Peyer's patch (tissue), 4 donors: Measurements from ENCODE around the gene VPS39.

Experiments used
- POLR2A ChIP-seq, 2 donors: fragments of 450-650 bp; IDR thresholded peaks; one replicate each; pipeline ENCODE4 v1.5.1; 2017; ENCODE audit warnings: antibody characterized with exemption in 2 of 2, mild to moderate bottlenecking in 2 of 2, moderate library complexity in 2 of 2
- TF ChIP-seq, protein P1 (sequence below), 6 experiments: fragments of 450-650 bp in 4 of 6; fragments of 200-600 bp in 2 of 6; sonication (generic) in 1 of 6; IDR thresholded peaks; one replicate each; pipeline ENCODE4 v1.5.1; 2017 to 2019; ENCODE audit warnings: antibody characterized with exemption in 6 of 6, mild to moderate bottlenecking in 3 of 6, moderate library complexity in 1 of 6

- TF ChIP-seq, protein P1, sequence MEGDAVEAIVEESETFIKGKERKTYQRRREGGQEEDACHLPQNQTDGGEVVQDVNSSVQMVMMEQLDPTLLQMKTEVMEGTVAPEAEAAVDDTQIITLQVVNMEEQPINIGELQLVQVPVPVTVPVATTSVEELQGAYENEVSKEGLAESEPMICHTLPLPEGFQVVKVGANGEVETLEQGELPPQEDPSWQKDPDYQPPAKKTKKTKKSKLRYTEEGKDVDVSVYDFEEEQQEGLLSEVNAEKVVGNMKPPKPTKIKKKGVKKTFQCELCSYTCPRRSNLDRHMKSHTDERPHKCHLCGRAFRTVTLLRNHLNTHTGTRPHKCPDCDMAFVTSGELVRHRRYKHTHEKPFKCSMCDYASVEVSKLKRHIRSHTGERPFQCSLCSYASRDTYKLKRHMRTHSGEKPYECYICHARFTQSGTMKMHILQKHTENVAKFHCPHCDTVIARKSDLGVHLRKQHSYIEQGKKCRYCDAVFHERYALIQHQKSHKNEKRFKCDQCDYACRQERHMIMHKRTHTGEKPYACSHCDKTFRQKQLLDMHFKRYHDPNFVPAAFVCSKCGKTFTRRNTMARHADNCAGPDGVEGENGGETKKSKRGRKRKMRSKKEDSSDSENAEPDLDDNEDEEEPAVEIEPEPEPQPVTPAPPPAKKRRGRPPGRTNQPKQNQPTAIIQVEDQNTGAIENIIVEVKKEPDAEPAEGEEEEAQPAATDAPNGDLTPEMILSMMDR (IDR thresholded peaks at IDR 0.05): no peak
- no peak for TF ChIP-seq POLR2A (IDR thresholded peaks at IDR 0.05)
These were observed 48.0 kb downstream of the VPS39 start for GRCh38 chr15:42160136-42160535.
